ENCODE measurements around the gene EPHA2.

DNA sequence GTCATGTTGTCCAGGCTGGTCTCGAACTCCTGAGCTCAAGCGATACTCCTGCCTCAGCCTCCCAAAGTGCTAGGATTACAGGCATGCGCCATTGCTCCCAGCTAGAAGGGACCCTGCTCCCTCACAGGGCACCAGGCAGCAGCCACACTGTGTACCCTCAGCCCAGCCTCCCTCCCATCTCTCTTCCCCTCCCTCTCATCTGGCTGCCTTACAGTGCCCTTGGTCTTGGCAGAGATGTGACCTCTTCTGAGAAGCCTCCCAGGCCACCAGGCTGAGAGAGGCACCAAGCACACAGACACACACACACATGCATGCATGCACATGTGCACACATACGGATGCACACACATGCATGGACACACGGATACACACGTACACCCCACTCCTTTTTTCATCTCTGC is 25.0 kb downstream of the EPHA2 start:
- TF ChIP-seq, protein P1, sequence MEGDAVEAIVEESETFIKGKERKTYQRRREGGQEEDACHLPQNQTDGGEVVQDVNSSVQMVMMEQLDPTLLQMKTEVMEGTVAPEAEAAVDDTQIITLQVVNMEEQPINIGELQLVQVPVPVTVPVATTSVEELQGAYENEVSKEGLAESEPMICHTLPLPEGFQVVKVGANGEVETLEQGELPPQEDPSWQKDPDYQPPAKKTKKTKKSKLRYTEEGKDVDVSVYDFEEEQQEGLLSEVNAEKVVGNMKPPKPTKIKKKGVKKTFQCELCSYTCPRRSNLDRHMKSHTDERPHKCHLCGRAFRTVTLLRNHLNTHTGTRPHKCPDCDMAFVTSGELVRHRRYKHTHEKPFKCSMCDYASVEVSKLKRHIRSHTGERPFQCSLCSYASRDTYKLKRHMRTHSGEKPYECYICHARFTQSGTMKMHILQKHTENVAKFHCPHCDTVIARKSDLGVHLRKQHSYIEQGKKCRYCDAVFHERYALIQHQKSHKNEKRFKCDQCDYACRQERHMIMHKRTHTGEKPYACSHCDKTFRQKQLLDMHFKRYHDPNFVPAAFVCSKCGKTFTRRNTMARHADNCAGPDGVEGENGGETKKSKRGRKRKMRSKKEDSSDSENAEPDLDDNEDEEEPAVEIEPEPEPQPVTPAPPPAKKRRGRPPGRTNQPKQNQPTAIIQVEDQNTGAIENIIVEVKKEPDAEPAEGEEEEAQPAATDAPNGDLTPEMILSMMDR (IDR thresholded peaks at IDR 0.05; ENCODE audit: insufficient read depth, low read length, poor library complexity, severe bottlenecking): no peak
- no peak for TF ChIP-seq EZH2phosphoT487 (conservative IDR thresholded peaks at IDR 0.05; ENCODE audit: low read length)
